Left ventricle myocardium inferior (tissue), 1 donor: ENCODE results near the gene RPUSD1. TPM values are rescaled to one million over a fixed set of nuclear protein-coding genes. Genes with fewer than 3 reads are reported as not detected.

Experiments
- DNase-seq: peaks from one replicate; pipeline ENCODE4 v3.0.0-alpha.2; 2020
- H3K27ac ChIP-seq: fragments of 200-600 bp; replicated peaks from 2 replicates; pipeline ENCODE4 v1.8.0; 2021
- H3K27me3 ChIP-seq: fragments of 200-600 bp; 2 replicates; pipeline ENCODE4 v1.8.0; 2021; ENCODE audit warnings: low read depth
- H3K36me3 ChIP-seq: fragments of 200-600 bp; 2 replicates; pipeline ENCODE4 v1.8.0; 2021
- H3K4me1 ChIP-seq: fragments of 200-600 bp; 2 replicates; pipeline ENCODE4 v1.8.0; 2021
- H3K4me3 ChIP-seq: fragments of 200-600 bp; 2 replicates; pipeline ENCODE4 v1.8.0; 2021; ENCODE audit warnings: mild to moderate bottlenecking, moderate library complexity
- H3K9me3 ChIP-seq: fragments of 200-600 bp; replicated peaks from 2 replicates; pipeline ENCODE4 v1.8.0; 2021
- intact Hi-C: fragments of 100-400 bp; cut with micrococcal nuclease; formaldehyde crosslinking; loops from one replicate; pipeline ENCODE4 v1.11.0; 2022
- total RNA-seq: library from RNA; stranded (reverse); fragmentation: NEBNext Ultra II Directional; extraction: Animal tissue kit (Norgen Biotek cat#: 25700); gene quantifications from one replicate; pipeline ENCODE4 v1.2.1, GENCODE V29; 2021
- TF ChIP-seq, protein P1 (sequence below): fragments of 200-600 bp; IDR thresholded peaks from 2 replicates; pipeline ENCODE4 v1.8.0; 2021; ENCODE audit warnings: antibody characterized with exemption, mild to moderate bottlenecking, borderline replicate concordance
- donor health status: DM: no; HTN: yes; CAD: no; lungs with severe emphysema.

RPUSD1 gene
- total RNA-seq, 1 donor from 2014 or later: 10.6 TPM

DNA sequence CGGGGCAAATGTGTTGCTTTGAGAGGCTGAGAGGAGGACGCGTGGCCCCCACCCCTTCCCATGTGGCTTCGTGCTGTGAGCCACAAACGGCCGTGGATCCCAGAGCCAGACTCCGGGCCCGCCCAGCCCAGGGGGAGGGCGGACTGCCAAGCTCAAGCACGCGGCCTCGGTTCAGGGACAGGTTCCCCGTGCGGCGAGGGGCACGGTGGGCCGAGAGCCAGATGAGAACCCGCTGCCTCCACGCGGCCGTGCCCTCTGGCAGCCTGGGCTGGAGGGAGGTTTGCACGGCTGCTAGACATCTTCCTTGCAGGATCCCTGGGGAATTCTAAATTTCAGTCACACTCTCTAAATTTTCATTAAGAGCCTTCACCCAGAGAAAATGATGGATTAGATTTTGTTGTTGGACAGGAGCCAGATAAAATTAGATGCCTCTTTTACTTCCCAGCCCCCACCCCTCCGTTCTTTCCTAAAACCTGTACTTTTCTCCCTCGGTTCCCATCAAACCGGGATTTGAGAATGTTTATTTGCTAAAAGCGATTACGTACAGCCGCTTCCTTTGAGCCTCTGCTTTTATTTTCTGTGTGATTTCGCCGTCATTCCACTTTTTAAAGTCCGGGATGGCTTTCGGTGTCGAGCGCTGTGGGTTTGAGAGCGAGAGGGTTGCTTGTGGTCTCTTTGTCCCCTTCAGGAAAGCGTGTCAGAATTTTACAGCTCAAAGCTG lies 37.3 kb upstream of the RPUSD1 start:
- H3K9me3 ChIP-seq: no peaks in the 10 kb centered on the region
- H3K4me1 ChIP-seq: no peaks in the 10 kb centered on the region
- H3K4me3 ChIP-seq: no peak overlapping the region
- H3K36me3 ChIP-seq: no peaks in the 10 kb centered on the region
- intact Hi-C loops: no loop called here
- no peak for DNase-seq
- no peak overlapping the region for H3K27ac ChIP-seq
- TF ChIP-seq, protein P1, sequence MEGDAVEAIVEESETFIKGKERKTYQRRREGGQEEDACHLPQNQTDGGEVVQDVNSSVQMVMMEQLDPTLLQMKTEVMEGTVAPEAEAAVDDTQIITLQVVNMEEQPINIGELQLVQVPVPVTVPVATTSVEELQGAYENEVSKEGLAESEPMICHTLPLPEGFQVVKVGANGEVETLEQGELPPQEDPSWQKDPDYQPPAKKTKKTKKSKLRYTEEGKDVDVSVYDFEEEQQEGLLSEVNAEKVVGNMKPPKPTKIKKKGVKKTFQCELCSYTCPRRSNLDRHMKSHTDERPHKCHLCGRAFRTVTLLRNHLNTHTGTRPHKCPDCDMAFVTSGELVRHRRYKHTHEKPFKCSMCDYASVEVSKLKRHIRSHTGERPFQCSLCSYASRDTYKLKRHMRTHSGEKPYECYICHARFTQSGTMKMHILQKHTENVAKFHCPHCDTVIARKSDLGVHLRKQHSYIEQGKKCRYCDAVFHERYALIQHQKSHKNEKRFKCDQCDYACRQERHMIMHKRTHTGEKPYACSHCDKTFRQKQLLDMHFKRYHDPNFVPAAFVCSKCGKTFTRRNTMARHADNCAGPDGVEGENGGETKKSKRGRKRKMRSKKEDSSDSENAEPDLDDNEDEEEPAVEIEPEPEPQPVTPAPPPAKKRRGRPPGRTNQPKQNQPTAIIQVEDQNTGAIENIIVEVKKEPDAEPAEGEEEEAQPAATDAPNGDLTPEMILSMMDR: no peak
- peaks cover 82% of the 10 kb centered on the region for H3K27me3 ChIP-seq

DNA sequence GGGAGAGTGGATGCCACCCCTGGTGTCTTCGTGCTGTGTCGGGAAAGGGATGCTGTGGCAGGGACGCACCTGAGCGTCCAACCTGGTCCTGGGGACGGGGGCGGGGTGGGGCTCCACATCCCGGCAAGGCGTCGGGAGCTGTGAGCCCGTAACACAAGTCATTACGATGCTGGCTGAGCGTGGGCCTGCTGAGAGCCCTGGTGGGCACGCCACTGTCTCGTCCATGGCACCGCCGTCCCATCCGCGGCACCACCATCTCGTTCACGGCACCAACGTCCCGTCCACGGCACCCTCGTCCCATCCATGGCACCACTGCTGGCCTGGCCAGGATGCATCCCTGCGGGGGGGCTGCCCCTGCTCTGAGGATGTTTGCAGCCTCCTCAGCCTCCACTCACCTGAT lies 36.4 kb upstream of the RPUSD1 start:
- intact Hi-C loops: no loop called here

DNA sequence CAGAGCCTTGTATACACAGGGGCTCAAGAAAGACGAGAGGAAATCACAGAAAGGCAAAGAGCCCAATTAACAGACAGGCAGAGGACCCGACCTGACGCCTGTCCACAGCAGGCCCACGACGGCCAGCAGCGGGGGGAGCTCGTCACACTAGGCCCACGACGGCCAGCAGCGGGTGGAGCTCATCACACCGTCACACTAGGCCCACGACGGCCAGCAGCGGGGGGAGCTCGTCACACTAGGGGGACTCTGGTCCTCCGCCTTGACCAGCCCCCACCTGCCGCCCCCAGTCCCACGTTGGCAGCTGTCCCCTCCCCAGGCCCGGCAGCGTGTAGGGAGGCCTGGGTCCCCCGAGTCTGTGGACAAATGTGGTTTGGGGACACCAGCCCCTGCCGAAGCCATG lies 36.0 kb upstream of the RPUSD1 start:
- intact Hi-C loops: no loop called here
- no peak for DNase-seq

More for the DNA sequence above, 36.4 kb upstream of the RPUSD1 start:
- Histone ChIP-seq H3K27ac (no peak overlapping the region), H3K27me3 (peaks cover 86% of the 10 kb centered on the region), H3K4me1 (no peaks in the 10 kb centered on the region), H3K4me3 (no peak overlapping the region), H3K9me3 (no peaks in the 10 kb centered on the region), H3K36me3 (no peaks in the 10 kb centered on the region)
- no peak for DNase-seq
- TF ChIP-seq, protein P1: no peak

DNA sequence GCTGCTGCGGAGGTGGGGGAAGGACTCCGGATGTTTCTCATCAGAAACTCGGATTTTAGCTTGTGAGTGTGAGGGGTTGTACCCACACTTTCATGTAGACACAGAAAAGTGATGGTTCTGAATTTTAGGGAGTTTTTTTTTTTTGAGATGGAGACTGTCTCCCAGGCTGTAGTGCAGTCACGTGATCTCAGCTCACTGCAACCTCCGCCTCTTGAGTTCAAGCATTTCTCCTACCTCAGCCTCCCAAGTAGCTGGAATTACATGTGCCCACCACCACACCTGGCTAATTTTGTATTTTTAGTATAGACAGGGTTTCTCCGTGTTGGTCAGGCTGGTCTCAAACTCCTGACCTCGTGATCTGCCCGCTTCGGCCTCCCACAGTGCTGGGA lies 34.7 kb upstream of the RPUSD1 start:
- H3K36me3 ChIP-seq: no peaks in the 10 kb centered on the region
- peaks cover 90% of the 10 kb centered on the region for H3K27me3 ChIP-seq
- intact Hi-C loops: no loop called here
- no peak for DNase-seq
- no peaks in the 10 kb centered on the region for H3K9me3 ChIP-seq
- H3K4me1 ChIP-seq: no peaks in the 10 kb centered on the region
- TF ChIP-seq, protein P1: no peak
- no peak overlapping the region for H3K27ac ChIP-seq
- no peak overlapping the region for H3K4me3 ChIP-seq

More for the DNA sequence above, 36.0 kb upstream of the RPUSD1 start:
- H3K36me3 ChIP-seq: no peaks in the 10 kb centered on the region
- no peak overlapping the region for H3K27ac ChIP-seq
- peaks cover 90% of the 10 kb centered on the region for H3K27me3 ChIP-seq
- no peak overlapping the region for H3K4me3 ChIP-seq
- no peaks in the 10 kb centered on the region for H3K4me1 ChIP-seq
- no peaks in the 10 kb centered on the region for H3K9me3 ChIP-seq
- TF ChIP-seq, protein P1: no peak

DNA sequence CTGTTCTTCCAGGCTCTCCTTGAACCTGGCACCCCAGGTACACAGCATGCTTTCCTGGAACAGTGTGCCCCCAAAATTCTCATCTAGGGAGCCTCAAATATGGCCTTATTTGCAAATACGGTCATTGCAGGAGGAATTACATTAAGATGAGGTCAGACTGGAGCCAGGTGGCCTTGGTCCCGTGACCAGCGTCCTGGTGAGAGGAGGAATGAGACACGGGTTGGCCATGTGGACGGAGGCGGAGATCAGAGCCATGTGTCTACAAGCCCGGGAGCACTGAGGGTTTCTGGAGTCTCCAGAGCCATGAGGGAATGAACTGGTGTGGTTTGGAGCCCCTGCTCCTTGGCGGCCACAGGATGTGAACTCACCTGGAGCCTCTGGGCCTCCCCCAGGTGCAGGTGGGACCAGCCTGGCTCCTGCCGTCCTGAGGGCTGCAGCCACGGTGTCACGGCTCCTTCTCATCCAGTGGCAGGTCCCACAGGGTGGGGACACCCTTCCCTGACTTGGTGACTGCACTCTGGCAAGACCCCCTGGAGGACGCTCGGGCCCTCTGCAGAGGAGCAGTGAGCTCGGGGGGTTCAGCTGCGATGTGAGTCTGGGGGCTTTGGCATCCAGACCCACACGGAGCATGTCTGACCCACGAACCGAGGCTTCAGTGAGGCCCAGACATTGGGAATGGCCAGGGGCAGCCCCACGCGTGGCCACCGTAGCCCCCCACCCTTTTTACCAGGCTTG lies 34.2 kb upstream of the RPUSD1 start:
- Histone ChIP-seq H3K27ac (no peak overlapping the region), H3K36me3 (no peaks in the 10 kb centered on the region), H3K27me3 (peaks cover 91% of the 10 kb centered on the region), H3K4me1 (no peaks in the 10 kb centered on the region), H3K4me3 (no peak overlapping the region), H3K9me3 (no peaks in the 10 kb centered on the region)
- DNase-seq: no peak
- intact Hi-C loops: no loop called here
- TF ChIP-seq, protein P1: no peak
